NCI-H2171 treated with DMSO at 0.1 percent for 48 hours (cell line): ENCODE measurements around the gene JMJD1C.
A peak's percentile ranks its signal among the peaks of the same experiment; 100 is the strongest.

Experiments used
- DNase-seq: peaks from one replicate; lab custom pipeline; 2025; lab: John Stamatoyannopoulos, UW

The JMJD1C gene

DNA sequence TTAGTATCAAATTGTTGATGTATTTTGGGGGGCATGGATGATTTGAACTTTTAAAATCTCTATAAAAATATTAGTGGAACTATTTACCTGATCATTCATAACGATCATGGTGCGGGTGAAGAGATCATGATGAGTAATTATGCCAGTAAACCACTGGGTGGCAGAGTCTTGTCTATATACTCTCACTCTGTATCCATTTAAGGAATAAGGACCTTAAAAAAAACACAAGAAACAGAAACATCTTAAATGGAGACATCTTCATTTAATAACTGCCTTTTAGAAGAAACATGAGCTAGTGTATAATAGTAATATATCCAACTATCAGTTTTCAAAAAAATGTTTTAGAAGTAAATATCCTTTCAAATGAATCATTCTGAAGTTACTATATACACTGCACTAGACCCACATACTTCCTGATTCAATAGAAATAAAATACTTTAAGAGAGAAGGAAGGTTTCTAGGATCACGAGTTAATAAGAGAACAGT lies 248.6 kb downstream of the JMJD1C start:
- DNase-seq, result peak; percentile 49

DNA sequence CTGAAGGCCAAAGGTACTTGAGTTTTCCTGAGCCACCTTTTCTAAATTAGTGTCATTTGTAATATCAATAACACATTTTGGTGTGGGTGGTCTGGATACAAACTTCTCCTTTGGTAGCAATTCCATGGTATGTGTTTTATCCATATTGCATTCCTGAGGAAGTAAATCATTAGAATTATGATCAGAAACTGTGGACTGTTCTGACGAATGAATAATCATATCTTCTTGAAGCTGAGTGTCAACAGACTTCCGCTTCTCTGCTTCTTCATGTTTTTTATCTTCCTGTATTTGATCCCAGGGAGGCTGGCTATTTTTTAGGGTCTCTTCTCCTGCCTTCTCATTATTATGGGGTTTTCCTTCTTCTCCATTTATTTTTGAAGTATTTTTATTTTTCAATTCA lies 251.2 kb downstream of the JMJD1C start:
- DNase-seq, result no peak

DNA sequence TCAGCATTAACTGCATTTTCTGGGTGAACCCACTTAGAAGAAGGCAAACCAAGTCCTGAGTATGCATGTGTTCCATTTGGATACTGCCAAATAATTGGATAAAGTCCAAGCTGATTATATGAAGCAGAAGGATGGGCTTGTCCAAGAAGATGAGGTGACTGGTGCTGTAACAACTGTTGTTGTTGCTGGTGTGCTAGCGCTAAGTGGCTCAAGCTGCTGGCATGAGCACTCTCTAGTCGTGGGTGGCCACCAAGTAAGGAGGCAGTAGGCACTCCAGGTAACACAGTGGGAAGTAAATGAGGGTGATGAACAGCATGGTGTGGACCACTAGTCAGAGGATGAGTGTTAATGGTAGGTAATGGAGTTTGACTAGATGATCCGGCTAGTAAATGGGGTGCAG lies 252.3 kb downstream of the JMJD1C start:
- DNase-seq, result peak; percentile 22

DNA sequence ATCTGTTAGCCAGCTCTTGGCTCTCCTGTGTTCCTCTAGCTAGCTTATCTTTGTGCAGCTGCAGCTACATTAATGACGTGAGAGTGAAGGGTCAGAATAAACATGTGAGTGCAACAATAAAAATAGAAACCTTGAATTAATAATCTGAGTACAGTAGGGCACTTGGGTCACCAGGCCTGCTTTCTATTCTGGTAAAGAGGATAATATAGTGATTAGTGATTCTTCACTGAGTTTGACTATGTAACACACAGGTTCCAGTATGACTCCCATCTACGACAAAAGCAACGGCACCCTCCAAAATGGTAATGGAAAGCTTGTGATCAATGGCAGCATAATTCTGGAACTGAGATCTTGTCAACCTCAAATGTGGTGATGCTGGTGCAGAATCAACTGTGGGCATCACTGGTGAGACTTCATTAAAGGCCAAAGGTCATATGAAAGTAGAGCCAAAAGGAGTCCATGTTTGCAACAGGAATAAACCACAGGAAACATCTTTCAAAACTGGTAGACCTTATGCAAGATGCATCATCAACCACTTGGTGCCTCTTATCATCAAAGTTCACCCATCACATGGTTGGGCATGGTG lies 255.1 kb downstream of the JMJD1C start:
- DNase-seq, result no peak

DNA sequence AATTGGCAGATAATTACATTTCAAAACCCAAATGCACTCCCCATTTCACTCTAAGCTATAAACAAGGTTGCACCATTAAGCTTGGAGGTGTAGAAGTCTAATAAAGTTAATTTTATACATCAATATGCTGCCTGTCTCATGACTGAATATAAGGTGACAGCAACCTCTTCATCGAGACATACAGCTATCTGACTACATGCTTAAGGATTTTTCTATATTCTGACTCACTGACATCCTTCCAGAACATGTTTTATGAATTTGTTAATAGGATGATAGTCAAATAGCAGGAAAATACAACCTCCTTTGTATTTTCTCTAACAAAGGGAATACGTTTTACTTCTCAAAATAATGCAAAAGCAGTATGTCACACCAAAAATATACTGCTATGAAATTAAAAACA lies 256.1 kb downstream of the JMJD1C start:
- no peak for DNase-seq

DNA sequence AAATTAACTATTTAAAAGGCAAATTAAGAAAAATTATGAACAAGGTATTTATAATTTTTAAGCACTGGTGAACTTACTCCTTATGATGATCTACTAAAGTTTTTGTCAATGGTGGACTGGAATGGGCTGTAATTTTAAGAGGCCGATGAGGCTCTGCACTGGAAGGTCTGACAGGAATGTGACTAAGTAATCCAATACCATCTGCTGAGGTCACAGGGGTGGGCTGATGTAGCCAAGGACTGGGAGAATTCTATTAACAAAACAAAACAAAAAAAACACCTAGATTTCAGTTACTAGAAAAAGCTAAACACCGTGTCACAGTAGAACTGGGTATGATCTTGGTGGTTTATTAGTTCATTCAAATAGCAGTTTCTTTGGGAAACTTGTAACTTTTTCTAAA lies 256.8 kb downstream of the JMJD1C start:
- DNase-seq, result peak; percentile 2

DNA sequence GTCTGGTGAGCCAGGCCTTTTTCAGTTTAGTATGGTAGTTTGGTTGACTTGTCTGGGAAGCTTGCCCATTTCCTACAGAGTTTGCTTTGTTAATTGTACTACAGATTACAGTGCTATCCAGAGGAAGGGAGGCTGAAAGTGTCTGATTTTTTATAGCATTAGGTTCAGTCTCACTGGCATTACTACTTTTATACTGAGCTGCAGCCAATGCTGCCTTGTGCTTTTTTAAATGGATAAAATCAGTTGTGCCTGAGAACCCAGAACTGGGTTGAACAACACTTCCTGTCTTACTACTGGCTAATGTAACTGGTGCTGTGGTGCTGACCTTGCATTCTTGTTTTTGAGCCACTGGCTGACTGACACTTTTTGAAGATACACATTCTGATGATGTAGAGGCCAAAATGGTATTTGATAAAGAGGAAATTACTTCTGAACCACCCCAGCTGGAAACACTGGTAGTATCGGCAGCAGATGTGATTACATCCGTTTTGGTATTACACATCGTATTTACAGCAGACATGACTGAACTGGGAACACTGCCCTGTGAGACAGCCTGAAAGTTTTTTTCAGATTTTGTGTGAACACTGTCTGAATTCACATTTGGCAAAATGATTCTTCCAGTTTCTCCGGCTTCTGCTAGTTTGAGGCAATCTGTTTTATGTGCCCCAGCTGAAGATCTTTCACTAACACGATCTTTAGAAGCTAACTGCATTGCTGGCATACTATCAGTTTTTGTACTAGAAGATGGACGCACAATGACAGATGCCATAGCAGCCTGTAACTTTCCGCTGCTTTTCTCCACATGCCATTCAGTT lies 258.6 kb downstream of the JMJD1C start:
- no peak for DNase-seq

DNA sequence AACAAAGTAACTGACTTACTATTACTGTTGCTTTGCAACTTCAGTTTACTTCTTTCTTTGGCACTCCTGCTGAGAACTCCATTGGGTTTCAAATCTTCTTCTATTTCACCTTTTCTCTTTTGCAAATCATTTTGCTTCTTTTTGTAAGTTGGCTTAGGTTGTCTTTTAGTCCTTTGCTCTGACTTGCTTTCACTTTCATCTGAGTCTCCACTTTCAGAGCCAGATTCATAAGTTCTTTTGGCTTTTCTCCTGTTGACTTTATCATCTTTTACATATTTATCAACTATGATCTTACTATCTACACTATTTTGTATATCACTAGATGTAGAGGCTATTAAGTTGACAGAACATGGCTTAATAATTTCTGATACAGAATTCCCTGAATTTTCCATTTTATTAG lies 259.2 kb downstream of the JMJD1C start:
- DNase-seq, result no peak

DNA sequence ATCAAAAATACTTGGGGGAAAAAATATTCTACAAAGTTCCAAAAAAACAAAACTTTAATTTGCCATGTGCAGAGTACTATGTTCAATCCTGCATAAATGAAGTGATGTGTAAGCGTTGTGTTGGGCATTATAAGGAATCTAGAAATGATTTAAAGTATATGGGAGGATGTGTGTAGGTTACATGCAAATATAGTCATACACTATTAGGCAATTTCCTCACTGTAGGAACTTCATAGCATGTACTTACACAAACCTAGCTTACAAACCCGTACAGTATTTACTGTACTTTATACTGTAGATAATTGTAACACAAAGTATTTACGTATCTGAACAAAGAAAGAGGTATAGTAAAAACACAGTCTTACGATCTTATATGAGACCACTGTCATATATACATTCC lies 260.4 kb downstream of the JMJD1C start:
- no peak for DNase-seq

DNA sequence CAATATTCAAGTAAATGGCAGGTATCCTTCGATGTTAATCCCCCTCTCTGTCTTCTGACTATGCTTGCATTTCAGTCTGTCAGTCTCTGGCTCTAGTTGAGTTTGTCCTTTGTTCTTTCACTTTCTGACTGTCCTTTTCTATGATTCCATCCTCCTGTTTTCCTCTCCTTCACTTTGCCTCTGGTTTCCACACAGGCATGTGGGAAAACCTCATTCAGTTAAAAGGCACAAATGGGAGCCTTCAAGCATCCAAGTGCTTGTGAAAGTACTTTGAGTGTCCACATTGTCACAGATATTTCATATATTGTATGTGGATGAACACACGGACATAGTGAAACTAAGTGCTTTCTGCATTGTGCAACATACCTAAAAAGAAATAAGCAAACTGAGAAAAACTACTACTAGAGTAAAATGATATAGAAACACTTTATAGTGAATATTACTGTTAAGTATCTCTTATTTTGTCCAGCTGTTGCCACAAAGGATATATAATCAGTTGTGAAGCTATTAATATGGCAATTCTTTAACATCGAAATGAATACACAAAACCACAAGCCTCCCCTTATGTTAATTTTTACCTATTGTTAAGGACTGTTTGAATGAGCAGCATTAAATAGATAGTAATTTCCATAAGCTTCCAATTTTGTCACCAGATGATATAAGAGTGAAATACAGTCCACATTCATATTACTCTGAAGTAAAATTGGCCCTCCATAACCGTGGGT lies 260.9 kb downstream of the JMJD1C start:
- no peak for DNase-seq

DNA sequence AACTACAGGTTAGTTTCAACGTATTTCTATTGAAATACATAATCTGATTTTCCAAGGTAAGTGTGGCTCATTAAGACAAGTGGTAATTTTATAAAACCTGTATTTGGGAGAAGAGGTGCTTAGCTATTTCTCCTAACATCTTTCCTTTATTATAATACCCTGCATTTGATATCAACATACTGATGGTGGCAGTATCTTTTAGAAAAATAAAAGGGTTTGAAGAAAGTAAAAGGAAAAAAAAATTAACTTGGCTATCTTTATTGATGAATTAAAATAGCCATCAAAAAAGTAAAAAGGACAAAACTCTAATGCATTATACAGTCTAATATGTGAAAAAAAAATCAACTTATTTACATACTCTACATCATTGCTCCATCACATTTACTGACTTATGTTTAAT lies 264.7 kb downstream of the JMJD1C start:
- no peak for DNase-seq

DNA sequence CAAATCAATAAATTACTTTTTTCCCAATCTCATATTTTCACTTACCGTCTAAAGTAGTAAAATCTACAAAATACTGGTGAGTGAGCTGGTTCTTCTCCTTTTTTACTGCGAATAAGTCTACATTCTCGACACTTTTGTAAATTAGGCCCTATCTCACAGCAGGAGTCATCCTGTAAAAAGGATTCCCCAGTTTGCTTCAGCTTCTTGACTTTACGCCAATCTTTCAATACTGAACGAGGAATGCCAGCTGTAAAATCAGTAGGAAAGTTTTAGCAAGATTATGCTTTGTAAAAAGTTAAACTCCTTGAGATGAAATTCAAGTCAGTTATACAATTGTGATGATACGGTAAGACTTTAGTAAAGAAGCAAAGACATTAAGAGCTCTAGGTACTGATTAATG lies 265.3 kb downstream of the JMJD1C start:
- DNase-seq, result no peak

DNA sequence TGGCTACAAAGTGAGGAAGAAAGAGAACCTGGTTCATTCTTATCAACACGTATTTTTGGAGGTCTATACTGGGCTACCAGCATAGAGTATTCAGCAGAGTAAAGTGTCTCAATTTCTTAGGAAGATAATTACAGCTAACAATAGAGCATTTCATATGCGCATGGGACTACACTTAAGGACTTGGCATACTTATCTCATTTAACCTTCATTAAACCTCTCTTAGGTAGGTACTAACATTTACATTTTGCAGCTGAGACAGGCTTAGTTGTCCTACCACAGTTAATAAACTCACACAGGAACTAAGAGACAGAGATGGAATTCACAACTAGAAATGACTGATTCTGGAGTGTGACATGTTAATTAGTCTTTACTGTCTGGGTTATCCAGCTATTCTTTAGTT lies 266.1 kb downstream of the JMJD1C start:
- no peak for DNase-seq

DNA sequence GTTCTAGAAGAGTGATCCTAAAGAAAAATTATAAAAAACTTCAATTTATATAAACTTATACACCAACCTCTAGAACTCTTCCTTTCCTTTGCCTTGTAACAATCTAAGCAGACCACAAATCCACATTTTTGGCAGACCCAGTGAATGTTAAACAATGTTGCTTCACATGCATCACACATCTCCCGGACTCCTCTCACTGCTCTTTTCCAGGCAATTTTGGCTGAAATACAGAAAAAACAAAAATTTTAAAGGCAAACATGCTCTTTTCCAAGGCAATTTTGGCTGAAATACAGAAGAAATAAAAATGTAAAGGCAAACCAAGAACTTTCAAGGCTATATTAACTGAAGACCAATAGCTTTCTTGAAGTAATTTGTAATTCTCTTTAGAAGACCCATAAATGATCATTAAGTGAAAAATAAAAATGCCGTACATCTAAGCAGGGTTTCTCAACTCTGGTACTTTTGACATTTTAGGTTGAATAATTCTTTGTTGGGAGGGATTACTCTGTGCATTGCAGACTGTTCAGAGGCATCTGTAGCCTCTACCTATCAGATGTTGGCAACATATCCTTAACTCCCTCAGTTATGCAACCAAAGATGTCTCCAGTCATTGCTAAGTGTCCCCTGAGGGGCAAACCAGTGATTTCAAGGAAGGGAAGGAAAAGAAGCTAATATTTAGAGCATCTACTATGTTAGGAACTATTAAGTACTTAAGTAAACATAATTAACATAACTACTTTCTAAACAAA lies 268.3 kb downstream of the JMJD1C start:
- no peak for DNase-seq

DNA sequence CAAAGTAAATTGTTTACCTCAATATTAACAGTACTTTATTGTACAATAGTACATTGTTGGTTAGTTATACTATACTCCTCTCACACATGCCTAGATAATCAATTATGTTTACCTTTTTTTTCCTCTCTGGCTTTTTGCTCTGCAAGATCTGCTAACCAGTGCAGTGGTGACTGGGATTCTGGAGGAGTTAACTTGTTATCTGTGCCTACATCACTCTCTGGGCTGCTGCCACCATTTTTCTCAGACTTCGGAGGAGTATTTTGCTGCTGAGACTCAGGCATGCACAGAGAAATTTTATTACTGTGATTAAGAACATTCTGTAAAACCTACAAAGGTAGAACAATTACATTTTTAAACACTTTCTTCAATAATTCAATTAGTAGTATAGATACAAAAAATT lies 273.0 kb downstream of the JMJD1C start:
- DNase-seq, result no peak

DNA sequence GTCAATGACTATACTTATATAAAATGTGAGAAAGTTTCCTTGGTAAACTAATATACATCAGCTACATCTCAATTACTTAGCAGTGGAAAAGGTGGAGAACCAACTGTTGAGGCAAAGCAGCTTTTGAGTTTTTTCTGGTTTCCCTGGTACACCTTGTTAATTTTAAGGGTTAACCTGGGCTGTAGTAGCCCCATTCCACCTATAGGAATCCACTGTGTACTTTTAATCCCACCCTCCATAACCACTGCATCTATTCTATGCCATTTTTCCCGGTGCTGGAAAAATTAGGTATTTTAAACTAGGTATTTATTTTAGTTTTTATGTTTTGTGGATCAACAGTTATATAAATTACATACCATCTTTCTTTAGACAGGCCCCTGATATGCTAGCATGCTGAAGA lies 290.2 kb downstream of the JMJD1C start:
- no peak for DNase-seq

DNA sequence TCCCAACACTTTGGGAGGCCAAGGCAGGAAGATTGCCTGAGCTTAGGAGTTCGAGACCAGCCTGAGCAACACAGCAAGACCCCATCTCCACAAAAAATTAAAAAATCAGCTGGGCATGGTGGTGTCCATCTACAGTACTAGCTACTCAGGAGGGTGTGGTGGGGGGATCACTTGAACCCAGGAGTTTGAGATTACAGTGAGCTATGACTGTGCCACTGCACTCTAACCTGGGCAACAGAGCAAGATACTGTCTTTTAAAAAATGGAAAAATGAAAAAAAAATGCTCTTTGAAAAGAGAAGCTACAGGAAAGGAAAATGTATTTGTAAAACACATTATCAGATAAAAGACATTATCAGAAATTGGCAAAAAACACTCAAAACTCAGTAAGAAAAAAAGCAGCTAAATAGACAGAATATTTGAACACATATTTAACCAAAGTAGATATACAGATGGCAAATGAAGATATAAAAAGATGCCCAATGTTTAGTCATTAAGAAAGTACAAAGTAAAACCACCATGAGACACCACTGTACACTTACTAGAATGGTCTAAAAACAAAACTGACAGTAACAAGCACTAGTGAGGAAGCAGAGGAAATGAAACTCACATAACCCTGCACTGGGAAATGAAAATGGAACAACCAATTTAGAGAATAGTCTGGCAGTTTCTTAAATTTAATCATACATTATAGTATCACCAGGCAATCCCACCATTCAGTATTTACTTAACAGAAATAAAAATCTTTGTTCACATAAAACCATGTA lies 292.1 kb downstream of the JMJD1C start:
- no peak for DNase-seq

DNA sequence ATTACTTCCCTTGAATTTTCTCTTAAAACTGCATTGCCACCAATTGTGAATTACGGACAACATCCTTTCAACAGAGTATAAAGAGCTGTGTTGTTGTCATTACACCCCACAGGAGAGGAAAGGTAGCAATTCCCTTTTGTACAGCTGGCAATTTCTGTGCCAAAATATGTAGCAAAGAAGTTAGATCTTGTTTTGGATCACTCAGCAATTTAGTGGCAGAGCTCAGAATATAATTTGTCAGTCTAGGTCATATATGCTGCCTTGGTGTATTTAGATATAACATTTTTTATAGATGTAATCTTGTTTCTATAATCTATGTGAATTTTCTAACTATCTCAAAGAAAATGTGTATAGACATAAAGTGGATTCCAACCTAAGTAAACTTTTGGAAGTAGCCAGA lies 293.9 kb downstream of the JMJD1C start:
- DNase-seq, result no peak

DNA sequence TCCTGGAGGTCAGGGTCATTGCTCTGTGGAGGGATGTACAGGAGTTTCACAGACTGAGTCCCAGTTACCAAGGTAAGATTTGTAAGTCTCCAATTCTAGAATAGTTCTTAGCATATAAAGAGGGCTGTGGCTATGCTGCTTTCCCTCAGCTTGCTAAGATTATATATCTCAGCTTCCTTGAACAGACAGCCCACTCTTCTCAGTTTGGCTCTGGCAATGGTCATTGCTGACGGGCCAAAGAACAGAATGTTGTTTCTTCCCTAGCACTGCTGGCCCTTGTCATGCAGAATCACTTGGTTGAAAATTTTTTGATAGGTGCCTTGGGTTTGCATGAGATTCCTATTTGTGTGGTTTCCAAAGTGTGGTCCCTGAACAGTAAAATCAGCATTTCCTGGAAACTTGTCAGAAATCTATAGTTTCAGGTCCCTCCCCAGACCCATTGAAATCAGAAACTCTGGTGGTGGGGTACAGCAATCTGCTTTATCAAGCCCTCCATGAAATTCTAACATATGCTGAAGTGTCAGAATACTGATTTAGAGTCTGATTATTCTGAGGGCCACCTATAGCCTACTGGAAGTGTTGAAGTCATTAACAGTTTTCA lies 294.4 kb downstream of the JMJD1C start:
- DNase-seq, result no peak

DNA sequence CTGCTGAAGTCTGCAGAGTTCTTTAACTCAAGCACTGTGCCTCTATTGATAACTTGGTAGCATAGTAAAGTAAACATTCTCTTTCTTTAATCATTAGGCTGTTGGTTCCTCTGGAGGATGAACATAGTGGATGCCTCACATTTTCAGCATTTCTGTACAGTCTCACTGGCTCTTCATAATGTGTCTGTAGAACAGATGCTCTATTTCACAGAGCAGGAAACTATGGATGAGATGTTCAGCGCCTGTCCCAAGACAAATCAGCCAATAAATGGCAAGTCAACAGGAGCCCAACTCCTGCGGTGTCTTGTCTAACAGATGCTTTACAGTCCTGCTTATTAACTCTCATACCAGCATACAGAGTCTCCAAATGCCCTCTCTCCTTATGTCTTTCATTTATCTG lies 296.2 kb downstream of the JMJD1C start:
- no peak for DNase-seq

DNA sequence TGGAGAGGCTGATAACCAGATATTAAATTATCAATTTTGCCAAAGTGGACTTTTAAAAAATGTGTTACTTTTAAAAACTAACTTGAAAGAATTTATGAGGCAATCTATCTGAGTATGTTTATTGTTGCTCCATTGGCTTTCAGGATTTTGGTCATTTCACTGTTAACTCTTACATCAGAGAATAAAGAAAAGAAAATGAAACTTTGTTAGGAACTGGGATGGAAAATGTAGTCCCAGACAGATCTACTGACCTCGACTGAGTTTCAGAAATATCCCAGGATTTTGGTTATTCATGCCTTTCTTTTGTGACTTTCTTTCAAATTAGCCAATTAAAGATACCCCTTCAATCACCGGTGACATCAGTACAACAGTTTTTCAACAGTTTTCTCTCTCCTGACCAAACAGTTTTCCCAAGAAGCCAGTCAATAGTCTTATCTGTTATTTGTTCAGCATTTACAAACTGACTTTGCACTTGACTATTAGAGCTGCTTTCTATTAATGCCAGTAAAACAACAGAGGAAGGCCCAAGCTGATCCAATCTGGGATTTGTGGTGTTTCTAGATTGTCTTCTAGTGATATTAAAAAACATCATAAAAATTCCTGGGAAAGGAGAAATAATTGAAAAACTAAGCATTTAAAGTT lies 296.8 kb downstream of the JMJD1C start:
- DNase-seq, result no peak
